GM23338 (cell line): ENCODE measurements around the gene ZNF483. TPM values are rescaled to one million over a fixed set of nuclear protein-coding genes. Genes with fewer than 3 reads are reported as not detected.

Source experiments
- ATAC-seq: fragments of 200-7000 bp; cut with Tn5 transposase; 3 replicates; pipeline ENCODE4 v1.9.1; 2020
- DNase-seq: peaks from one replicate; pipeline ENCODE4 v3.0.0-alpha.2; 2015; ENCODE audit warnings: low spot score
- H2AFZ ChIP-seq: fragments of 200-600 bp; sonication (generic); 2 replicates; pipeline ENCODE4 v1.8.0; 2016; ENCODE audit warnings: antibody characterized with exemption, mild to moderate bottlenecking, moderate library complexity
- H3F3A ChIP-seq: fragments of 200-600 bp; sonication (generic); replicated peaks from 2 replicates; pipeline ENCODE4 v1.8.0; 2017; ENCODE audit warnings: antibody characterized with exemption, mixed run types, low read depth
- H3K27ac ChIP-seq: fragments of 200-600 bp; sonication (generic); 2 replicates; pipeline ENCODE4 v1.6.1; 2016; ENCODE audit warnings: low read depth
- H3K27me3 ChIP-seq: fragments of 200-600 bp; sonication (generic); 2 replicates; pipeline ENCODE4 v1.8.0; 2016; ENCODE audit warnings: mild to moderate bottlenecking, mixed run types, moderate library complexity; ENCODE audit not compliant: insufficient read depth
- H3K36me3 ChIP-seq: fragments of 200-600 bp; sonication (generic); 2 replicates; pipeline ENCODE4 v1.8.0; 2016; ENCODE audit warnings: mild to moderate bottlenecking; ENCODE audit not compliant: insufficient read depth
- H3K4me1 ChIP-seq: fragments of 200-600 bp; sonication (generic); 2 replicates; pipeline ENCODE4 v1.8.0; 2016; ENCODE audit warnings: mild to moderate bottlenecking, moderate library complexity; ENCODE audit not compliant: insufficient read depth
- H3K4me2 ChIP-seq: fragments of 200-600 bp; sonication (generic); 2 replicates; pipeline ENCODE4 v1.7.1; 2017; ENCODE audit warnings: mixed run types
- H3K4me3 ChIP-seq: fragments of 200-600 bp; sonication (generic); 2 replicates; pipeline ENCODE4 v1.6.1; 2016; ENCODE audit warnings: mixed run types
- H3K79me2 ChIP-seq: fragments of 200-600 bp; sonication (generic); replicated peaks from 2 replicates; pipeline ENCODE4 v1.8.0; 2017; ENCODE audit warnings: mild to moderate bottlenecking; ENCODE audit not compliant: insufficient read depth
- H3K9me2 ChIP-seq: fragments of 200-600 bp; sonication (generic); 2 replicates; pipeline ENCODE4 v1.8.0; 2017; ENCODE audit not compliant: insufficient read depth
- H4K20me1 ChIP-seq: fragments of 200-600 bp; sonication (generic); replicated peaks from 2 replicates; pipeline ENCODE4 v1.8.0; 2017; ENCODE audit warnings: mild to moderate bottlenecking; ENCODE audit not compliant: insufficient read depth
- H3K27ac Mint-ChIP-seq: 2 replicates; pipeline ENCODE4 v1.8.0; 2020; ENCODE audit warnings: inconsistent platforms, mild to moderate bottlenecking, moderate library complexity, mixed read lengths
- H3K27me3 Mint-ChIP-seq: 3 replicates; pipeline ENCODE4 v1.8.0; 2022; ENCODE audit warnings: low read depth, mild to moderate bottlenecking, moderate library complexity, mixed read lengths, inconsistent platforms; ENCODE audit not compliant: insufficient read depth, poor library complexity
- H3K36me3 Mint-ChIP-seq: 3 replicates; pipeline ENCODE4 v1.8.0; 2021; ENCODE audit warnings: low read depth, mild to moderate bottlenecking, inconsistent platforms, moderate library complexity, mixed read lengths
- H3K4me1 Mint-ChIP-seq: 3 replicates; pipeline ENCODE4 v1.8.0; 2020; ENCODE audit warnings: mild to moderate bottlenecking, inconsistent platforms, mixed read lengths
- H3K4me3 Mint-ChIP-seq: 3 replicates; pipeline ENCODE4 v1.8.0; 2021; ENCODE audit warnings: moderate library complexity, mild to moderate bottlenecking, inconsistent platforms, mixed read lengths
- H3K9me3 Mint-ChIP-seq: 3 replicates; pipeline ENCODE4 v1.8.0; 2020; ENCODE audit warnings: moderate library complexity, mild to moderate bottlenecking, inconsistent platforms, mixed read lengths
- CREB1 ChIP-seq: fragments of 250-450 bp; sonication (Bioruptor Pico); IDR thresholded peaks from 2 replicates; pipeline ENCODE4 v1.5.0; 2020; ENCODE audit warnings: low read depth, mild to moderate bottlenecking, moderate library complexity
- EZH2 ChIP-seq: fragments of 200-600 bp; sonication (generic); IDR thresholded peaks from one replicate; pipeline ENCODE4 v1.8.0; 2017; ENCODE audit warnings: antibody characterized with exemption, mild to moderate bottlenecking, low read depth; ENCODE audit not compliant: unreplicated experiment
- EZH2phosphoT487 ChIP-seq: fragments of 200-600 bp; sonication (generic); IDR thresholded peaks from one replicate; pipeline ENCODE4 v1.8.1; 2018; ENCODE audit warnings: antibody characterized with exemption; ENCODE audit not compliant: unreplicated experiment
- POLR2AphosphoS5 ChIP-seq: IDR thresholded peaks from 2 replicates; pipeline ENCODE4 v1.6.1; 2016; ENCODE audit warnings: antibody characterized with exemption, low read depth
- REST ChIP-seq: IDR thresholded peaks from one replicate; pipeline ENCODE4 v1.6.1; 2018; ENCODE audit warnings: antibody characterized with exemption; ENCODE audit not compliant: unreplicated experiment
- ZNF114 ChIP-seq: fragments of 250-450 bp; sonication (Bioruptor Pico); IDR thresholded peaks from 2 replicates; pipeline ENCODE4 v1.5.0; 2020; ENCODE audit warnings: mild to moderate bottlenecking, moderate library complexity
- ZNF331 ChIP-seq: fragments of 250-450 bp; sonication (Bioruptor Pico); IDR thresholded peaks from 2 replicates; pipeline ENCODE4 v1.5.0; 2020; ENCODE audit warnings: low read depth, mild to moderate bottlenecking, moderate library complexity
- polyA plus RNA-seq: library from polyadenylated mRNA; unstranded; fragments of >200 nt; fragmentation: Nextera tagmentation; extraction: Ambion mirVana; gene quantifications from 2 replicates; pipeline ENCODE4 v1.2.1, GENCODE V29; 2016
- total RNA-seq: library from RNA; depleted of rRNA; stranded (reverse); fragments of >200 nt; shearing (Covaris generic); gene quantifications from 2 replicates; pipeline ENCODE4 v1.2.3, GENCODE V29; 2014
- TF ChIP-seq, protein P1 (sequence below): fragments of 250-450 bp; sonication (Bioruptor Pico); IDR thresholded peaks from 2 replicates; pipeline ENCODE4 v1.5.0; 2020; ENCODE audit warnings: mild to moderate bottlenecking, moderate library complexity

Gene ZNF483
- total and polyA plus RNA-seq, 2 experiments from 2014 or later = 9.7 to 112 TPM

GRCh38 chr9:111533099-111533790 is 8.3 kb downstream of the ZNF483 start:
- no peaks in the 10 kb centered on the region for H3K27me3 ChIP-seq
- H3K4me2 ChIP-seq = no peak overlapping the region
- Mint-ChIP-seq H3K27ac (peak overlapping the region; percentile 16; the same call in 1 of the 2 replicates), H3K4me3 (no peak overlapping the region), H3K4me1 (peaks cover 23% of the 10 kb centered on the region), H3K27me3 (peaks cover 8% of the 10 kb centered on the region), H3K36me3 (peaks cover 95% of the 10 kb centered on the region), H3K9me3 (peaks cover 57% of the 10 kb centered on the region)
- peaks cover 9% of the 10 kb centered on the region for H3F3A ChIP-seq
- peaks cover 49% of the 10 kb centered on the region for H3K79me2 ChIP-seq
- H4K20me1 ChIP-seq = no peaks in the 10 kb centered on the region; the same call in 1 of the 2 replicates
- no peak overlapping the region for H2AFZ ChIP-seq
- H3K4me3 ChIP-seq = no peak overlapping the region
- H3K4me1 ChIP-seq = peaks cover 22% of the 10 kb centered on the region
- no peak for DNase-seq
- no peak overlapping the region for H3K27ac ChIP-seq
- no peak for ATAC-seq
- peaks cover 56% of the 10 kb centered on the region for H3K36me3 ChIP-seq
- TF ChIP-seq ZNF114 (CRISPR knock-in tag) (no peak), ZNF331 (CRISPR knock-in tag) (no peak), REST (no peak), EZH2 (no peak), POLR2AphosphoS5 (no peak), EZH2phosphoT487 (no peak), CREB1 (no peak)
- TF ChIP-seq, protein P1, sequence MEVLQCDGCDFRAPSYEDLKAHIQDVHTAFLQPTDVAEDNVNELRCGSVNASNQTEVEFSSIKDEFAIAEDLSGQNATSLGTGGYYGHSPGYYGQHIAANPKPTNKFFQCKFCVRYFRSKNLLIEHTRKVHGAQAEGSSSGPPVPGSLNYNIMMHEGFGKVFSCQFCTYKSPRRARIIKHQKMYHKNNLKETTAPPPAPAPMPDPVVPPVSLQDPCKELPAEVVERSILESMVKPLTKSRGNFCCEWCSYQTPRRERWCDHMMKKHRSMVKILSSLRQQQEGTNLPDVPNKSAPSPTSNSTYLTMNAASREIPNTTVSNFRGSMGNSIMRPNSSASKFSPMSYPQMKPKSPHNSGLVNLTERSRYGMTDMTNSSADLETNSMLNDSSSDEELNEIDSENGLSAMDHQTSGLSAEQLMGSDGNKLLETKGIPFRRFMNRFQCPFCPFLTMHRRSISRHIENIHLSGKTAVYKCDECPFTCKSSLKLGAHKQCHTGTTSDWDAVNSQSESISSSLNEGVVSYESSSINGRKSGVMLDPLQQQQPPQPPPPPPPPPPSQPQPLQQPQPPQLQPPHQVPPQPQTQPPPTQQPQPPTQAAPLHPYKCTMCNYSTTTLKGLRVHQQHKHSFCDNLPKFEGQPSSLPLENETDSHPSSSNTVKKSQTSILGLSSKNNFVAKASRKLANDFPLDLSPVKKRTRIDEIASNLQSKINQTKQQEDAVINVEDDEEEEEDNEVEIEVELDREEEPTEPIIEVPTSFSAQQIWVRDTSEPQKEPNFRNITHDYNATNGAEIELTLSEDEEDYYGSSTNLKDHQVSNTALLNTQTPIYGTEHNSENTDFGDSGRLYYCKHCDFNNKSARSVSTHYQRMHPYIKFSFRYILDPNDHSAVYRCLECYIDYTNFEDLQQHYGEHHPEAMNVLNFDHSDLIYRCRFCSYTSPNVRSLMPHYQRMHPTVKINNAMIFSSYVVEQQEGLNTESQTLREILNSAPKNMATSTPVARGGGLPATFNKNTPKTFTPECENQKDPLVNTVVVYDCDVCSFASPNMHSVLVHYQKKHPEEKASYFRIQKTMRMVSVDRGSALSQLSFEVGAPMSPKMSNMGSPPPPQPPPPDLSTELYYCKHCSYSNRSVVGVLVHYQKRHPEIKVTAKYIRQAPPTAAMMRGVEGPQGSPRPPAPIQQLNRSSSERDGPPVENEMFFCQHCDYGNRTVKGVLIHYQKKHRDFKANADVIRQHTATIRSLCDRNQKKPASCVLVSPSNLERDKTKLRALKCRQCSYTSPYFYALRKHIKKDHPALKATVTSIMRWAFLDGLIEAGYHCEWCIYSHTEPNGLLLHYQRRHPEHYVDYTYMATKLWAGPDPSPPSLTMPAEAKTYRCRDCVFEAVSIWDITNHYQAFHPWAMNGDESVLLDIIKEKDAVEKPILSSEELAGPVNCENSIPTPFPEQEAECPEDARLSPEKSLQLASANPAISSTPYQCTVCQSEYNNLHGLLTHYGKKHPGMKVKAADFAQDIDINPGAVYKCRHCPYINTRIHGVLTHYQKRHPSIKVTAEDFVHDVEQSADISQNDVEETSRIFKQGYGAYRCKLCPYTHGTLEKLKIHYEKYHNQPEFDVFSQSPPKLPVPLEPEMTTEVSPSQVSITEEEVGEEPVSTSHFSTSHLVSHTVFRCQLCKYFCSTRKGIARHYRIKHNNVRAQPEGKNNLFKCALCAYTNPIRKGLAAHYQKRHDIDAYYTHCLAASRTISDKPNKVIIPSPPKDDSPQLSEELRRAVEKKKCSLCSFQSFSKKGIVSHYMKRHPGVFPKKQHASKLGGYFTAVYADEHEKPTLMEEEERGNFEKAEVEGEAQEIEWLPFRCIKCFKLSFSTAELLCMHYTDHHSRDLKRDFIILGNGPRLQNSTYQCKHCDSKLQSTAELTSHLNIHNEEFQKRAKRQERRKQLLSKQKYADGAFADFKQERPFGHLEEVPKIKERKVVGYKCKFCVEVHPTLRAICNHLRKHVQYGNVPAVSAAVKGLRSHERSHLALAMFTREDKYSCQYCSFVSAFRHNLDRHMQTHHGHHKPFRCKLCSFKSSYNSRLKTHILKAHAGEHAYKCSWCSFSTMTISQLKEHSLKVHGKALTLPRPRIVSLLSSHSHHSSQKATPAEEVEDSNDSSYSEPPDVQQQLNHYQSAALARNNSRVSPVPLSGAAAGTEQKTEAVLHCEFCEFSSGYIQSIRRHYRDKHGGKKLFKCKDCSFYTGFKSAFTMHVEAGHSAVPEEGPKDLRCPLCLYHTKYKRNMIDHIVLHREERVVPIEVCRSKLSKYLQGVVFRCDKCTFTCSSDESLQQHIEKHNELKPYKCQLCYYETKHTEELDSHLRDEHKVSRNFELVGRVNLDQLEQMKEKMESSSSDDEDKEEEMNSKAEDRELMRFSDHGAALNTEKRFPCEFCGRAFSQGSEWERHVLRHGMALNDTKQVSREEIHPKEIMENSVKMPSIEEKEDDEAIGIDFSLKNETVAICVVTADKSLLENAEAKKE (CRISPR knock-in tag) = no peak
- no peaks in the 10 kb centered on the region for H3K9me2 ChIP-seq
